ENCODE data around the gene SPATA13.
A peak's percentile ranks its signal among the peaks of the same experiment; 100 is the strongest.

The SPATA13 gene

GRCh38 chr13:24301911-24302310, 141.4 kb downstream of the SPATA13 start:
- H3K4me1 Mint-ChIP-seq: peaks cover 6% of the 10 kb centered on the region
- no peak overlapping the region for H3K4me3 Mint-ChIP-seq
- H3K27ac Mint-ChIP-seq: no peak overlapping the region
- peaks cover 54% of the 10 kb centered on the region for H3K36me3 Mint-ChIP-seq (ENCODE audit: low read depth)
- no peak for TF ChIP-seq CTCF (IDR thresholded peaks at IDR 0.05; ENCODE audit: unreplicated experiment in 3 of 3)
- no peaks in the 10 kb centered on the region for H3K27me3 Mint-ChIP-seq (ENCODE audit: low read depth)
- no peaks in the 10 kb centered on the region for H3K9me3 Mint-ChIP-seq

DNA sequence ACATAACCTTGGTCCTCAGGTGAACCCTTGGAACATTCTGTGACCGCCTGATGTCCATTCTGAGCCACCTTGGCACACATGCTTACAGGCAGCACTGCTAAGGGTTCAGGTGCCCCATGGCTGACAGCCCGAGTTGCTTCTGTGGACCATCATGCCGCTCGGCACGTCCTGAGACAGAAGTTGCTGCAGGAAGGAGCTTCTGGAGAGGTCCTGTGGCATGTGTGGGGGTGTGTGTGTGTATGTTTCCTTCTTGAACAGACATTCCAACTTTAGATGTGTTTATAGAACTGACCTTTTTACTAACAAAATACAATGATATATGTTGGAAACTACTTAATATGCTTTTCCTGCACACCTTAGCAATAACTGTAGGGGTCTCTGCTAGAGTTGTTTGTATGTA, 144.1 kb downstream of the SPATA13 start:
- H3K36me3 Mint-ChIP-seq (ENCODE audit: low read depth): peaks cover 34% of the 10 kb centered on the region
- TF ChIP-seq CTCF (IDR thresholded peaks at IDR 0.05; ENCODE audit: unreplicated experiment in 3 of 3): no peak
- H3K4me1 Mint-ChIP-seq: peaks cover 16% of the 10 kb centered on the region
- H3K27me3 Mint-ChIP-seq (ENCODE audit: low read depth): no peaks in the 10 kb centered on the region
- H3K4me3 Mint-ChIP-seq: no peak overlapping the region
- no peaks in the 10 kb centered on the region for H3K9me3 Mint-ChIP-seq
- H3K27ac Mint-ChIP-seq: peak overlapping the region in 1 of 3 experiments; percentile 15

GRCh38 chr13:24306632-24307031, 146.1 kb downstream of the SPATA13 start:
- no peak for TF ChIP-seq CTCF (IDR thresholded peaks at IDR 0.05; ENCODE audit: unreplicated experiment in 3 of 3)
- H3K9me3 Mint-ChIP-seq: no peaks in the 10 kb centered on the region
- H3K27me3 Mint-ChIP-seq (ENCODE audit: low read depth): peaks cover 5% of the 10 kb centered on the region
- H3K36me3 Mint-ChIP-seq (ENCODE audit: low read depth): peaks cover 26% of the 10 kb centered on the region
- no peak overlapping the region for H3K4me3 Mint-ChIP-seq
- H3K27ac Mint-ChIP-seq: no peak overlapping the region
- peaks cover 17% of the 10 kb centered on the region for H3K4me1 Mint-ChIP-seq

GRCh38 chr13:24307211-24308067, 146.9 kb downstream of the SPATA13 start:
- H3K27ac Mint-ChIP-seq: peak overlapping the region in 1 of 3 experiments; percentile 46
- H3K9me3 Mint-ChIP-seq: no peaks in the 10 kb centered on the region
- peaks cover 17% of the 10 kb centered on the region for H3K4me1 Mint-ChIP-seq

DNA sequence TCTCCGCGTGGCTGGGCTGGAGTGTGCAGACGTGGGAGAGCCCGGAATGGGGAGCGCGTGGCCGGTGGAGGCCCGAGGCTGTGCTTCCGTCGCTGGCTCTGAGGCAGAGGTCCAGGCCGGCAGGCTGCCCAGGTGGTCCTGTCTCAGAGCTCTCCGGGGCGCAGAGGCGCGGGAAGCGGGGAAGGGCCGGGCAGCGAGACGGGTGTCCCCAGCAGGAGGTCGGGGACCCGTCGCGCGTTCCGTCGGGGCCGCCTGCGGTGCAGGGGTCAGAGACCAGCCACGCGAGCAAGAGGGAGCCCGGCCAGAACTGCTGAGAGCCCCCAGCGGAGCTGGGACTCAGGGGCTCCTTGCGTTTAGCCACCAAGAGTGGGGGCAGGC, 147.5 kb downstream of the SPATA13 start:
- Mint-ChIP-seq H3K4me1 (peaks cover 17% of the 10 kb centered on the region), H3K36me3 (ENCODE audit: low read depth) (peaks cover 22% of the 10 kb centered on the region), H3K9me3 (no peaks in the 10 kb centered on the region)

More at GRCh38 chr13:24307211-24308067, 146.9 kb downstream of the SPATA13 start:
- H3K4me3 Mint-ChIP-seq: no peak overlapping the region
- peaks cover 5% of the 10 kb centered on the region for H3K27me3 Mint-ChIP-seq (ENCODE audit: low read depth)
- H3K36me3 Mint-ChIP-seq (ENCODE audit: low read depth): peaks cover 25% of the 10 kb centered on the region
- no peak for TF ChIP-seq CTCF (IDR thresholded peaks at IDR 0.05; ENCODE audit: unreplicated experiment in 3 of 3)

More for the DNA sequence above, 147.5 kb downstream of the SPATA13 start:
- Mint-ChIP-seq H3K4me3 (no peak overlapping the region), H3K27ac (no peak overlapping the region), H3K27me3 (ENCODE audit: low read depth) (peaks cover 5% of the 10 kb centered on the region)
- TF ChIP-seq CTCF (IDR thresholded peaks at IDR 0.05; ENCODE audit: unreplicated experiment in 3 of 3): no peak
